MCF 10A (cell line): ENCODE results near the gene SLC17A9. TPM values are rescaled to one million over a fixed set of nuclear protein-coding genes. Genes with fewer than 3 reads are reported as not detected.

Experiments
- BruUV-seq: library from RNA; stranded (reverse); fragments of 400-500 nt; replicated peaks from 2 replicates; lab custom pipeline; 2021; lab: Mats Ljungman, UMichigan
- CTCF ChIA-PET: fragments of 300-600 bp; sonication (Branson Sonifier 250); formaldehyde crosslinking; extraction: SDS; loops from one replicate; lab custom pipeline; 2021; ENCODE audit warnings: antibody characterized with exemption, inconsistent platforms; lab: Yijun Ruan, JAX
- POLR2A ChIA-PET: fragments of 300-600, 350-650 bp; sonication (Branson Sonifier 250); formaldehyde crosslinking; extraction: SDS; loops from one replicate; lab custom pipeline; 2020; ENCODE audit warnings: antibody characterized with exemption, inconsistent platforms; lab: Yijun Ruan, JAX
- DNase-seq: peaks from one replicate; pipeline ENCODE4 v3.0.0-alpha.2; 2018; ENCODE audit not compliant: unreplicated experiment
- H3K27ac Mint-ChIP-seq: one replicate; pipeline ENCODE4 v1.8.0; 2022; ENCODE audit warnings: mild to moderate bottlenecking, low read depth, mixed read lengths; ENCODE audit not compliant: unreplicated experiment
- H3K27me3 Mint-ChIP-seq: one replicate; pipeline ENCODE4 v1.8.0; 2022; ENCODE audit warnings: mixed read lengths; ENCODE audit not compliant: insufficient read depth, unreplicated experiment
- H3K36me3 Mint-ChIP-seq: one replicate; pipeline ENCODE4 v1.8.0; 2022; ENCODE audit warnings: mild to moderate bottlenecking, moderate library complexity, mixed read lengths; ENCODE audit not compliant: insufficient read depth, unreplicated experiment
- H3K4me1 Mint-ChIP-seq: one replicate; pipeline ENCODE4 v1.8.0; 2022; ENCODE audit warnings: mixed read lengths; ENCODE audit not compliant: insufficient read depth, unreplicated experiment
- H3K4me3 Mint-ChIP-seq: one replicate; pipeline ENCODE4 v1.8.0; 2022; ENCODE audit warnings: mild to moderate bottlenecking, moderate library complexity, mixed read lengths; ENCODE audit not compliant: unreplicated experiment
- H3K9me3 Mint-ChIP-seq: one replicate; pipeline ENCODE4 v1.8.0; 2022; ENCODE audit warnings: mixed read lengths; ENCODE audit not compliant: unreplicated experiment
- intact Hi-C: fragments of 100-400 bp; cut with micrococcal nuclease; formaldehyde crosslinking; loops from 2 replicates; pipeline ENCODE4 v1.14.1; 2022
- total RNA-seq: library from RNA; stranded (reverse); gene quantifications from 2 replicates; pipeline ENCODE4 v1.2.3, GENCODE V29; 2022
- TF ChIP-seq, protein P1 (sequence below): fragments of 200-600 bp; IDR thresholded peaks from one replicate; pipeline ENCODE4 v1.8.0; 2022; ENCODE audit warnings: antibody characterized with exemption, mild to moderate bottlenecking; ENCODE audit not compliant: unreplicated experiment

SLC17A9 gene
- total RNA-seq, 1 experiment from 2014 or later, result 0.07 TPM

DNA sequence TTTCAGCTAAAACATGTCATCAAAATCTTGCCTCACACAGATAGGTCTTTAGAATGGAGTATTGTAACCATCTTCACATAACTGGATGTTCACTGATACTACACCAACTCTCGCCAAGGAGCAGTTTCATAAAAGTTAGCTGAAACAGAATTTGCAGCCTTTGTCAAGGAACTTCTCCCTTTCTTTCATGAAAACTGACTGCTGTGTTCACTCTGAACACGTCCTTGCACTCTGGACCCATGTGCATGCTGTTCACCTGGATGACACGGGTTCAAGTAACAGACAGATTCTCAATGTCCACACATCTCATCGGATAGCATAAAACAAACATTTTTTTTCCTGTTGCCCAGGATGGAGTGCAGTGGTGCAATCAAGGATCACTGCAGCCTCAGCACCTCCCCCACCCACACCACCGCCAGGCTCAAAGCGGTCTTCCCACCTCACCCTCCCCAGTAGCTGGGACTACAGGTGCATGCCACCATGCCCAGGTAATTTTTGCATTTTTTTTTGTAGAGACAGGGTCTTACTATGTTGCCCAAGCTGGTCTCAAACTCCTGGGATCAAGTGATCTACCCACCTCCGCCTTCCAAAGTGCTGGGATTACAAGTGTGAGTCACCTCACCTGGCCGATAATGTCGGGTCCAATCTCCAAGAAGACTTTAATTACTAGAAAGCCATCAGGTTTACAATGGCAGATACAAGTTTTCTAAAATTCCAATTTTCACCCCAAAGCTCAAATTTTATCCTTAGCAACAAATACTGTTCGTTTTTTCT, 35.6 kb upstream of the SLC17A9 start:
- no TSS peak for BruUV-seq
- ChIA-PET POLR2A (interaction anchor here (0.6 to 3.5 kb wide), 8 partner anchors 9 to 292 kb away, joined by 3 to 26 read pairs (median 5); partner anchors contain the start of genes DIDO1 and GID8), CTCF (interaction anchor here (0.7 to 3.7 kb wide), 9 partner anchors 9 to 55 kb away, joined by 3 to 29 read pairs (median 4); no protein-coding TSS in a partner anchor)
- TF ChIP-seq, protein P1, sequence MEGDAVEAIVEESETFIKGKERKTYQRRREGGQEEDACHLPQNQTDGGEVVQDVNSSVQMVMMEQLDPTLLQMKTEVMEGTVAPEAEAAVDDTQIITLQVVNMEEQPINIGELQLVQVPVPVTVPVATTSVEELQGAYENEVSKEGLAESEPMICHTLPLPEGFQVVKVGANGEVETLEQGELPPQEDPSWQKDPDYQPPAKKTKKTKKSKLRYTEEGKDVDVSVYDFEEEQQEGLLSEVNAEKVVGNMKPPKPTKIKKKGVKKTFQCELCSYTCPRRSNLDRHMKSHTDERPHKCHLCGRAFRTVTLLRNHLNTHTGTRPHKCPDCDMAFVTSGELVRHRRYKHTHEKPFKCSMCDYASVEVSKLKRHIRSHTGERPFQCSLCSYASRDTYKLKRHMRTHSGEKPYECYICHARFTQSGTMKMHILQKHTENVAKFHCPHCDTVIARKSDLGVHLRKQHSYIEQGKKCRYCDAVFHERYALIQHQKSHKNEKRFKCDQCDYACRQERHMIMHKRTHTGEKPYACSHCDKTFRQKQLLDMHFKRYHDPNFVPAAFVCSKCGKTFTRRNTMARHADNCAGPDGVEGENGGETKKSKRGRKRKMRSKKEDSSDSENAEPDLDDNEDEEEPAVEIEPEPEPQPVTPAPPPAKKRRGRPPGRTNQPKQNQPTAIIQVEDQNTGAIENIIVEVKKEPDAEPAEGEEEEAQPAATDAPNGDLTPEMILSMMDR, result no peak
- DNase-seq, result peak; percentile 21
- no peaks in the 10 kb centered on the region for H3K9me3 Mint-ChIP-seq
- H3K36me3 Mint-ChIP-seq, result peaks cover 34% of the 10 kb centered on the region
- H3K4me1 Mint-ChIP-seq, result peaks cover 41% of the 10 kb centered on the region
- H3K27ac Mint-ChIP-seq, result no peak overlapping the region
- no peak overlapping the region for H3K4me3 Mint-ChIP-seq
- intact Hi-C loops, result no loop called here
- H3K27me3 Mint-ChIP-seq, result no peaks in the 10 kb centered on the region

DNA sequence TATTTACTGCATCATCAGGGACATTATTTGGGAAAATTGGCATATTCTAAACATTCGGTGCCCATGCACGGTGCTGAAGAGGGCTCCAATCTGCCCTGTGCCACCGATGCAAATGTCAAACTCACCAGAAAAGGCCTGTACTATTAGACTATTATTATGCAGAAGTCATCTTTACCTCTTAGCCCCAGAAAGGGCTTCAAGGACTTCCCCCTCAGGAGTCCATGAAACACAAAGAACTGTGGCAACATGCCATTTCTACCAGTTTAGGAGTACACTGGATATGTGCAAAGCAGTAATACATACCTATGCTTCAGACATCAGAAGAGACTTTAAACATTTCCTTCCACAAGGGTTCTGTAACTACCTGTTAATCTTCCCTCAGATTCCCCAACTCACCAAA, 34.8 kb upstream of the SLC17A9 start:
- H3K27ac Mint-ChIP-seq, result no peak overlapping the region
- H3K27me3 Mint-ChIP-seq, result no peaks in the 10 kb centered on the region
- ChIA-PET CTCF (interaction anchor here (0.7 to 3.7 kb wide), 6 partner anchors 10 to 55 kb away, joined by 3 to 29 read pairs (median 10); no protein-coding TSS in a partner anchor), POLR2A (interaction anchor here (0.7 to 3.5 kb wide), 6 partner anchors 9 to 57 kb away, joined by 3 to 26 read pairs (median 4); partner anchors contain the start of genes DIDO1 and GID8)
- intact Hi-C loops, result no loop called here
- H3K9me3 Mint-ChIP-seq, result no peaks in the 10 kb centered on the region
- H3K4me1 Mint-ChIP-seq, result peaks cover 44% of the 10 kb centered on the region
- no peak for DNase-seq
- TF ChIP-seq, protein P1, result no peak
- H3K4me3 Mint-ChIP-seq, result no peak overlapping the region
- H3K36me3 Mint-ChIP-seq, result peaks cover 28% of the 10 kb centered on the region
- BruUV-seq, result no TSS peak

DNA sequence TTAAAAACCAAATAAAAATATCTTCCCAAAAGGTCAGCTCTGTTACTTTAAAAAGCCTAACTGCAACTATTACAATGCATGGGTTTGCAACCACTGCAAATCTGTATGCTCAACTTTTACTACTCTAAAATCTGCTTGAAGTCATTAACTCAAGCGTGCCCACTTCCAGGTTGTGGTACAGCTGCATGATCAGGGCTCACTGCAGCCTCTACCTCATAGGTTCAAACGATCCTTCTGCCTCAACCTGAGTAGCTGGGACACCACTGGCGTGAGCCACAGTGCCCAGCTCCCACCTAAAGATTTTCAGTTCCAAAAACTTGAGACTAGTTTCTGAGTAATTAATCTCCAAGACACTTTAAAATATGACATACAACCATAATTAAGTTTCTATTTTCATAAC, 34.4 kb upstream of the SLC17A9 start:
- Mint-ChIP-seq H3K27me3 (no peaks in the 10 kb centered on the region), H3K9me3 (no peaks in the 10 kb centered on the region), H3K4me1 (peaks cover 46% of the 10 kb centered on the region), H3K4me3 (no peak overlapping the region), H3K36me3 (peaks cover 24% of the 10 kb centered on the region), H3K27ac (no peak overlapping the region)
- DNase-seq, result no peak
- no TSS peak for BruUV-seq
- ChIA-PET CTCF (interaction anchor here (0.5 to 3.7 kb wide), 7 partner anchors 9 to 228 kb away, joined by 3 to 29 read pairs (median 7); no protein-coding TSS in a partner anchor), POLR2A (interaction anchor here (0.7 to 3.5 kb wide), 4 partner anchors 9 to 57 kb away, joined by 3 to 26 read pairs (median 4); partner anchors contain the start of gene GID8)
- TF ChIP-seq, protein P1, result no peak
- intact Hi-C loops, result no loop called here

DNA sequence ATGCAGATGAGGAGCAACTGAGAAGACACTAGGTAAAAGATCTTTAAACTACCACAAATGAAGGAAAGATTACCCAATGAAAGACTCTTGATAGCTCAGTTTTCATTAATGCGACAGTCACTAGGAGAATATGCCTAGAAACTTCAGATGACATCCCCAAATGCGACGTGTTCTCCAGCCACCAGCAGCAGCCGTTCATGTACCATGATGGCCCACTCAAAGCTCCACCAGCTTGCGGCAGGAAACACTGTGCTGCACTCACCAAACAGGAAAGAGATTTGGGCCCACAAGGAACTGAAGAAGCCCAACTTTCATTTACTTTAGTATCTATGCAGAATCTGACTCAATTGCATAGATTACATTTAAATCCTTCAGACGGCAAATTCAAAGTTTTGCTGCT, 33.7 kb upstream of the SLC17A9 start:
- Mint-ChIP-seq H3K36me3 (peaks cover 17% of the 10 kb centered on the region), H3K27ac (no peak overlapping the region), H3K4me1 (peaks cover 47% of the 10 kb centered on the region), H3K27me3 (no peaks in the 10 kb centered on the region), H3K4me3 (no peak overlapping the region), H3K9me3 (no peaks in the 10 kb centered on the region)
- intact Hi-C loops, result no loop called here
- BruUV-seq, result no TSS peak
- TF ChIP-seq, protein P1, result no peak
- ChIA-PET POLR2A (interaction anchor here (2.0 to 3.5 kb wide), 2 partner anchors 19 to 58 kb away, joined by 4 to 26 read pairs; partner anchors contain the start of gene GID8), CTCF (interaction anchor here (0.5 to 3.7 kb wide), 6 partner anchors 9 to 228 kb away, joined by 3 to 29 read pairs (median 4); no protein-coding TSS in a partner anchor)
- no peak for DNase-seq
